ENCODE measurements around the gene USP35.
"Not testable (repeated sequence)": the region's sequence is repeated elsewhere in the genome, so short reads cannot be mapped to it uniquely, and the experiment has no call there.

USP35 gene

DNA sequence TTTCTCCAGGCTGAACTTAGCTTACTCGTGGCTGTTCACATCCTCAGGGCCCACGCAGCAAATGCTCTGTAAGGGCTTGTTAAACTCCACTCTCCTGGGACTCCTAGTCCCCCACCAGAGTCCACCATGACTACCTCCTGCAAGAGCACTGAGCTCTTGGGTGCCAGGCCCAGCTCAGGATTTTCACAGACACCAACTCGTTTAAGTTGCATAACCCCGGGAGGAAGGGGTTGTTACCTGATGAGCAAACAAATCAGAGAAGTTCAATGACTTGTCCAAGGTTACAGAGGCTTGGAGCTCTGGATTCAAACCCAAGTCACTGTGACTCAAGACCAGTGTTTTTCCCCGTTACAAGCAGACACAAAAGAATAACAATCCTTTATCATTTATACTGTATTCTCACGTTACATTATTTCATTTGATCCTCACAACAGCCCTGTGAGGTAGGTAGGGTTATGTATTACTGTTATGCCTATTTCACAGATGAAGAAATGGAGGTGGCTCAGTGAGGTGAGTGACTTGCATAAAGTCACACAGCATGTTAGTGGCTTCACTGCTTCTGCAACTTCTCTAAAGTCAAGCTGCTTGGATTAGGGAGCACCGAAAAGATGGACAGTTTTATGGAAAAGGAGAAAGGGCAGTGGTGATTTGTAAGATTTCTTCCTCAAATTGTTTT, 17.7 kb upstream of the USP35 start:
- no peak for DNase-seq (ENCODE audit: low read depth)

DNA sequence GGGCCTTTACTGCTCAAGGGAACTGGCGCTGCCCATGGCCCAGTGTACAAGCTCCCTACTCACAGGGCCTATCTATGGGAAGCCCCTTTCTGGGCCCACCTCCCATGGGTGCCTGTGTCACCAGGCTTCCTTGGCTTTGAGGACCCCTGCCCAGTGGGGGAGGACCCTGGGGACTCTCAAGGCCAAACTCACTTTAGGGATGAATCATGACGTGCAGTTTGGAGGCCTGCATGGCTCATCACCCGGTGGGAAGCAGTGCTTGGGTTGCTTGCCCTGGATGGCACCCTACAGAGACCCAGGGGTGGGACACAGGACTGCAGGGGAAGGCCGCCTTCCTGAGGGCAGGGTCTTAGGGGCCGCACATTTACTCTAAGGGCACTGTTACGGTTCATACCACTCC, 16.8 kb upstream of the USP35 start:
- DNase-seq (ENCODE audit: low read depth), result no peak

DNA sequence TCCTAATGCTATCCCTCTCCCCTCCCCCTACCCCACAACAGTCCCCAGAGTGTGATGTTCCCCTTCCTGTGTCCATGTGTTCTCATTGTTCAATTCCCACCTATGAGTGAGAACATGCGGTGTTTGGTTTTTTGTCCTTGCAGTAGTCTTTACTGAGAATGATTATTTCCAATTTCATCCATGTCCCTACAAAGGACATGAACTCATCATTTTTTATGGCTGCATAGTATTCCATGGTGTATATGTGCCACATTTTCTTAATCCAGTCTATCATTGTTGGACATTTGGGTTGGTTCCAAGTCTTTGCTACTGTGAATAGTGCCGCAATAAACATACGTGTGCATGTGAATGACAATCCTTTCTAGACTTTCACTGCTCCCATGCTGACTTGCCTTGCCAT, 12.9 kb upstream of the USP35 start:
- DNase-seq (ENCODE audit: low read depth), result not testable (repeated sequence)

DNA sequence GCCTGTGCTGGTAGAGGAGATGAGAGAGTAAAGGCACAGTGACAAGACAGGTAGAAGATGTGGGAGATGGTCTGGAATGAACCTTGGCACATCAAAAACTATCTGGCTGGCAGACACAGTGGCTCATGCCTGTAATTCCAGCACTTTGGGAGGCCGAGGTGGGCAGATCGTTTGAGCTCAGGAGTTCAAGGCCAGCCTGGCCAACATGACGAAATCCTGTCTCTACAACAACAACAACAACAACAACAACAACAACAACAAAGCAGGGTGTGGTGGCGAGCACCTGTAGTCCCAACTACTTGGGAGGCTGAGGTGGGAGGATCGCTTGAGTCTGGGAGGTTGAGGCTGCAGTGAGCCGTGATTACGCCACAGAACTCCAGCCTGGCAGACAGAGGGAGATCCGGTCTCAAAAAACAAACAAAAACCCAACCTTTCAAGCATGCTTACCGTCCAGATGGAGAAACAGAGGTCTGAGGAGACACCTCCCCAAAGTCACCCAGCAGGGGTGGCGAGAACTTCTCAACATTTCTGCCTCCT, 12.0 kb upstream of the USP35 start:
- no peak for DNase-seq (ENCODE audit: low read depth)

DNA sequence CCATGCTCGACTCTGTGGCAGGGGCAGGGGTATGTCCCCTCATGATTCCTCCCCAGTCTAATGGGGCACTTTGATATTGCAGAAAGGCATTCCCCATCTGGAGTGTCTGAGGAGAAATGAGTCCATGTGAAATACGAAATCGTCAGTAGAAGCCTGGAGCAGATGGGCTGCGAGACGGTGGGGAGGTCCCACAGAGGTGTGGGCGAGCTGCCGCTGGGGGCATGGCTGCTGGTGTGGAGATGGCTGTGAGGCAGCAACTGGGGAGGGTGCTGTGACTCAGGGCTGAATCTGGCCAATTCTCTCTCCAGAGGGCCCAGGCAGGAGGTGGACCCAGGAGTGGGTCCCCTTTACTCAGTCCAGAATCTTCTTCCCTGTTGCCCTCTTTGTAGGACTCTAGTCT, 11.5 kb upstream of the USP35 start:
- no peak for DNase-seq (ENCODE audit: low read depth)

DNA sequence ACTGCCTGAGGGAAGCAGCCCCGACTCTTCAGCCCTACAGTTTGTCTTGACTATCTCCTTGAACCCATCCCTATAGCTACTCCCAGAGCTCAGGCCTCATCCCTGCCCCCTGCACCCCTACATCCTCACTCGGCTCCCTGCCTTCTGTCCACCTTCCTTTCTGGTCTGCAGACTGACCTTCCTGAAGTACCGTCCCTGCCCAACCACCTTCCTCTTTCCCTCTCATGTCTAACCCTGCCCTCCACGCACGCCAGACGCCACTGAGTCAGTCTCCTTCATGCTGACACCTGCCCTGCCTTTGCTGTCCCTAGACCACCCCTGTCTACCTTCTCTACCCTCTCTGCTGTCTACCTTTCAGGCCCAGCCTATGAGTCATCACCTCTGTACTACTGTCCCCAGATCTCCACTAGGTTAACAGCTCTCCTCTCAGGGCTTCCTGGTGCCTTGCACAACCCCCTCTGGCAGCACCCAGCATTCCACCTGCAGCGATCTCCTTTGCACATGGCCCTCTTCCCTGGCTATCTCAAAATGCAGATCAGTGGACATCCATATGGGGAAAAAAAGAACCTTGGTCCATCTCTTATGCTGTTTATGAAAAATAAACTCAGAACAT, 9.2 kb upstream of the USP35 start:
- DNase-seq (ENCODE audit: low read depth), result no peak

DNA sequence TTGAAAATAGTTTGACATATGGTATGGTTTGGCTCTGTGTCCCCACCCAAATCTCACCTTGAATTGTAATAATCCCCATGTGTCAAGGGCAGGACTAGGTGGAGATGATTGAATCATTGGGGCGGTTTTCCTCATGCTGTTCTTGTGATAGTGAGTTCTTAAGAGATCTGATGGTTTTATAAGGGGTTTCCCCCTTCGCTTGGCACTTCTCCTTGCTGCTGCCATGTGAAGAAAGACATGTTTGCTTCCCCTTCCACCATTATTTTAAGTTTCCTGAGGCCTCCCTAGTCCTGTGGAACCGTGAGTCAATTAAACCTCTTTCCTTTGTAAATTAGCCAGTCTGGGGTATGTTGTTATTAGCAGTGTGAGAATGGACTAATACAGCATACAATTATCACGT, 8.0 kb upstream of the USP35 start:
- DNase-seq (ENCODE audit: low read depth), result no peak

DNA sequence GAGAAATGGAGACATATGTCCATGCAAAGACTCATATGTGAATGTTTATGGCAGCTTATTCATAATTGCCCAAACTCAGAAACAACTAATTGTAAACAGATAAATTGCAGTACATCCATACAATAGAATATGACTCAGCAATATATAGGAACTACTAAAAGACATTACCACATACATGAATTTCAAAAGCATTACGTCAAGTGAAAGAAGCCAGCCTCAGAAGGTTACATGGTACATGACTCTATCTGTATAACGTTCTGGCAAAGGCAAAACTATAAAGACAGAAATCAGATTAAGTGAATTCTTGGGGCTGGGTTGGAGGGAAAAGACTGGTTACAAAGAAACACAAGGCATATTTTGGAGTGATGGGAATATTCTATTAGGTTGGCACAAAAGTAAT, 7.5 kb upstream of the USP35 start:
- no peak for DNase-seq (ENCODE audit: low read depth)

DNA sequence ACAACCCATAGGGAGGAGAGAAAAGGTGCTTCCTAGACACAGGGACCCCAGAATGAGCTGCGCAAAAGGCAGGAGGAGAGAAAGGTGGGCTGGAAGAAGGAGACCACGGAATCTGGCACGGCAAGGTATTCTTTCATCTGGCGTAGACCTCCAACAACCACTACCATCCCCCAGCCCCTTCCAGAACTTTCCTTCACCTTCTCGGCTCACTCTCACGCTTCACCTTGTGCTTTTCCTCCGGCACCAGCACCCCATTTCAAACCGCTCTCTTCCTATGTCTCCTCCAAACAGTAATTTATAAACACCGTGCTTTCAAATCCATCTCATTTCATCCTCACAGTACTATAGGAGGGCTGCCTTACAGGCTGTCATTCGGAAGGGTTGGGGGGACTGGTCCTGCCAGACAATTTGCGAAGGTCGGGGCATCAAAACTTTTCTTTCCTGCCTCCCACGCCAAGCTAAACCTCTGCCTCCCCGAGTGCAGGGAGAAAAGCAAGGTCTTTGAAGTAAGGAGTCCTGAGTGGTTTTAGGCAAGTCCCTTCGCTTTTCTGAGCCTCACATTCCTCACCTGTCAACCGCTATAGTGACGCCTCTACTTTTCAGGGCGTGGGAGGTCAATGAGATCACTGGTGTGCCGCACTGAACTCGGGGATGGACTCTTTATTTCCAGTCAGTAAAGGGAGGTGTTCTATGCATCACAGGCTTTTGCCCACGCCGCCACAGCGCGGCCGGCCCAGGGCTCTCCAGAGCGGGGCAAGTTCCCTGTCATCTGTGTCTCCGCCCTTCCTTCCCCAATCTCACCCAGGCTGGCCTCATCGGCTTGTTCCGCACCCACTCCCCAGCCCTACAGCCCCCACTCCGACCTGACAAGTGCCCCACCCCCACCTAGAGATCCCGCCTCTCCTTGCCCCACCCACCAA, 1.1 kb upstream of the USP35 start:
- no peak for DNase-seq (ENCODE audit: low read depth)

DNA sequence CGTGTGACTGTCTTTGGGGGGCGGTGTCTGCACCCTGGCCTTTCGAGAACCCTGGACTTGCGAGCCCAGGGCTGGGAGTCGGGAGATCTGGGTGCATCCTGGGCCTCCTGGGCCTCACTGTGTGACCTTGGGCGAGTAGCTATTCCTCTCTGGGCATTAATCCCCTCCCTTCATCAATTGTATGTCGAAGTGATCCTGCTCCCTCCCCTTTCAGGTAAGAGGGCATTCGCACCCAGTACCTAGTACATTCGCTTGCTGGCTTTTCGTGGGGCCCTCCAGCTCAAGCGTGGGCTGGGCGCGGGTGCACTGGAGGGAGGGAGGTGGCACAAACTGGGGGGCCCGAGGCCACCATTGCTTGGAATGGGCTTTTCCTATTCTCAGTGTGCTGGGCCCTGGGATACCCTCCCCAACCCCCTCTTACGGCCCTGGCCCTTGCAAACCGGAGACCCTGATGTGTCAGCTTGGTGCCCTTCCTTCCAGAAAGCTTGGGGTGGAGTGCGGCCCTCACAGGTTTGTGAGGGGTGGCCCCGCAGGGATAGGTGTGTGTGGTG, 530 bp downstream of the USP35 start:
- no peak for DNase-seq (ENCODE audit: low read depth)

DNA sequence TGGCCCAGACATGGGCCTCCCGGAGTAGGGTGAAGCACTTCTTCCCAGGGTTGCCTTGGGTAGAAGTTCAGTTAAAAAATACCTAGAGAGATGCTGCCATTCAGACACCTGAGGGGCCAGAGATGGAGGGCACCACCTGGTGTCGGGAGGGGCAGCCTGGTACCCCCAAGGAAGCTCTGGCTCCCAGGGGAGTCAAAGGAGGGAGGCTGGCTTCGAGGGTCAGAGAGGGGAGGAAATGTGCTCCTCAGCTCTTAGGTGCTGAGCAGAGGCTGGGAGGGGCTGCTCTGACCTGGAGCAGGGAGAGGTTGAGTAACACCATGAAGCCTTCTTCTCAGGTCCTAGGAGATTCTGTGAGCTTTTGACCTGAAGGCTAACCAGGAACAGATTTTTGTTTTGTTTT, 1.1 kb downstream of the USP35 start:
- no peak for DNase-seq (ENCODE audit: low read depth)

DNA sequence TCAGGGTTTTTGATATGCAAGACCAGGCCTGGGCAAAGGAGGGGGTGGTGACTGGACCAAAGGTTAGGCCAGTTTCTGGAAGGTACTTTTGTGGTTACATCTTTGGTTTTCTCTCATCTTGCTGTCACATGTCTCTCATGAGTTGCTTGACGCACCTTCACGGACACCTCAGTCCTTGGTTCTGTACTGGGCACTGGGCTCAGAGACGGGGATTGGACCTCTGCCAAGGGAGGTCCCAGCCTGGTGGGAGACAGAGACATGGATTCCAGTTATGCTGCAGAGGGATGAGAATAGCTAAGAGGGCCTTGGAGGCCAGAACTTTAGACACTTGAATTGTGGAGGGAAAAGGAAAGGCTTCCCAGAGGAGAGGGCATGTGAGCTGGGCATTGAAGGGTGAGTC, 1.7 kb downstream of the USP35 start:
- no peak for DNase-seq (ENCODE audit: low read depth)

DNA sequence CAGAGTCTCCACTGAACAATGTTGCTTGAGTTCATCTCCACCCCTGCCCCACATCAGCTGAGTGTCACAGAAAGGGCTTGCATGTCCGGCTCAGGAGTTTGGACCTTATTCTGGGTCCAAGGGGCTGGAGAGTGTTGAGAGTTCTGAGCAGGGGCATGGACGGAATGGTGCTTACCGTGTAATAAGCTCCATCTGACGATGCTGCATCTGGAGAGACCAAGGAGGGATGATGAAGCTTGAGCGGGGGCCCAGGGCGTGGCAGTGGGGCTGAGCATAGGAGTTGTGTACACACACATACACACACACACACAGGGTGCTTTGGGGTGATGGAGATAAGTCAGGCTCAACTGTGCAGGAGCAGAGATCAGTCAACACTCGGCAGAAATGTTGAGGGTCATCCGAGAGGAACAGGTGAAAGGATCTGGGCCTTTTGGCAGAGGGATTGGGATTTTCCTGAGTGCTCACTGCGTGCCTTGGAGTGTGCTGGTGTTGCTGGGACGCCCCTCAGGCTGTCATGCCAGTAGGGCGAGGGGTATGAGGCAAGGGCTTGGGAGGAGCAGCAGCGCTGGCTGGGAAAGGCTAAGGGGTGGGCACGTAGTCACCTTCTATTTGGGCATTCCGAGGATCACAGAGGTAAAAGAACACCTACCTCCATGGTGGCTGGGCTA, 2.3 kb downstream of the USP35 start:
- no peak for DNase-seq (ENCODE audit: low read depth)

DNA sequence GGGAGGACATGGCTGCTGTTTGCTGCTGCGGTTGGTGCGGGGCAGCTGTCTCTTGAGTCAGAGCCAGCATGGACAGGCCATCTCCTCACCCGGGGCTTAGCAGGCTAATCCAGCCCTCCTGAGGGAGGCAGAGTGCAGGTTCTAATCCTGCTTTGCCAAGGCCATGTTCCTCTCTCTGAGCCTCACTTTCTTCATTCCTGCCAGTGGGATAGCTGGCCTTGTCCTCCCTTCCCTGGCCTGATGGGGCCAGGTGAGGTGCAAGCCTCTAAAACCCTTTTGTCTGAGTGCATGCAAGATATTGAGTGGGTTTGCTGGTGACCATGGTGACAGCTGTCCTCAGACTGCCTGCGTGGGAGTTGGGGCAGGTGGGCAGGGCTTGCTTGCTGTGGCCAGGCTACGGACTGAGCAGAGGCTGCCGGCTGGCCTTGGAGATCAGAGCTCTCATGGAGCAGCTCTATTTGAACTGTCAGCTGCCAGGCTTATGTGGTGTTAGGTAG, 3.6 kb downstream of the USP35 start:
- DNase-seq (ENCODE audit: low read depth), result no peak

DNA sequence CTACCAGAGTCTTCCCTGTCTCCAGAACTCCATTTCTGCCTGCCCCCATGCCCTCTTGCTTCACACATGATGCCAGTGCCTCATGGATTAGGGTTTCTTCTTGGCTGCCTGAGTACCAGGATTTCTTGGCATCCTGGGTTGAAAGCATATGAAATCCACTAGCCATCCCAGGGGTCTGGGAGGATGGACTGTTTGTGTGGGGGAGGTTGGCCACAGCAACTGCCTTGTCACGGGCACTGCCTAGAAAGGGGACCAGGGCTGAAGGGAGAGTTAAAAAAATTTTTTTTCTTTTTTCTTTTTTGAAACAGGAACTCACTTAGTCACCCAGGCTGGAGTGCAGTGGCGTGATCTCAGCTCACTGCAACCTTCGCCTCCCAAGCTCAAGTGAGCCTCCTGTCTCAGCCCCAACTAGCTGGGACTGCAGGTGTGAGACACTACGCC, 4.2 kb downstream of the USP35 start:
- no peak for DNase-seq (ENCODE audit: low read depth)

DNA sequence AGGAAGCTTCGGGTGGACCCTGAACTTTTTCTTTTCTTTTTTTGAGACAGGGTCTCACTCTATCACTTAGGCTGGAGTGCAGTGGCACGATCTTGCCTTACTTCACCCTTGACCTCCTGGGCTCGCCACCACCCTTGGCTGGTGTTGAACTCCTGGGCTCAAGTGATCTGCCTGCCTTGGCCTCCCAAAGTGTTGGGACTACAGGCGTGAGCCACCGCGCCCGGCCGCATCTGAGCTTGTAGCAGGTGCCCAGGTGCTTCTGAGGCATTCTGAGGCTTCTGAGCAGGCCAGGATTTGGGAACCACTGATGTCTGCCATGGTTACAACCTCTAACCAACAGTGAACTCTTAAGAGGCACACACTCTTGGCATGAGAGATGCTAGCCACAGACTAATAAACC, 5.1 kb downstream of the USP35 start:
- no peak for DNase-seq (ENCODE audit: low read depth)

DNA sequence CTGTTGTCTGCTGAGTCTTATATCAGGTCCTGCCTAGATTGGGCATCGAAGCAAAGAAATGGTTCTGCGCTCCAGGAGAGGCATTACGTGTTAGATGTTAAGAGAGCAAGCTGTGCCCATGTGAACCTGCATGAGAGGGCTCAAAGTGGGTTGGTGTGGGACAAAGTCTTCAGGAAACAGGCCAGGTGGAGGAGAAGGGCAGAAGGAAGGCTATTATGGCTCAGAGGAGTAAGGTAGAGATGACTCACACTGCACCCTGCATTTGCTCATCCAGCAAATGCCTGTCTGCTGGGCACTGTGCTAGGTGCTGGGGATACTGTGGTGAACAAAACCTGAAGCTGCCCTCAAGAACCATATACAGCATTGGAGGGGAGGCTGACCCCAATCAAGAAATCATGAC, 5.8 kb downstream of the USP35 start:
- DNase-seq (ENCODE audit: low read depth), result no peak

DNA sequence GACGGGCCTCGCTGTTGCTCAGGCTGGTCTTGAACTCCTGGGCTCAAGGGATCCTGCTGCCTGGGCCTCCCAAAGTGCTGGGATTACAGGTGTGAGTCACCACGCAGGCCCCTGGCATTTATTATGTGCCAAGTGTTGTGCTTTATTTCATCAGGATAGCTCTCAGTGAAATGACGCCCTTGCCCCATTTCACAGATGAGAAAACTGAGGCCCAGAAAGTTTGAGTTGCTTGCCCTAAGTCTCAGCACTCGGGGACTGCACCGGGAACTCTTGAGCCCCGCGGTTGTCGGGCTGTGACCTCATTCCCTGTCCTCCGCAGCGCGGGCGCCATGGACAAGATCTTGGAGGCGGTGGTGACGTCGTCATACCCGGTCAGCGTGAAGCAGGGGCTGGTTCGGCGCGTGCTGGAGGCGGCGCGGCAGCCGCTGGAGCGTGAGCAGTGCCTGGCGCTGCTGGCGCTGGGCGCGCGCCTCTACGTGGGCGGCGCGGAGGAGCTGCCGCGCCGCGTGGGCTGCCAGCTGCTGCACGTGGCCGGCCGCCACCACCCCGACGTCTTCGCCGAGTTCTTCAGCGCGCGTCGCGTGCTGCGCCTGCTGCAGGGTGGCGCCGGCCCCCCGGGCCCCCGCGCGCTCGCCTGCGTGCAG, 7.3 kb downstream of the USP35 start:
- DNase-seq (ENCODE audit: low read depth), result no peak

DNA sequence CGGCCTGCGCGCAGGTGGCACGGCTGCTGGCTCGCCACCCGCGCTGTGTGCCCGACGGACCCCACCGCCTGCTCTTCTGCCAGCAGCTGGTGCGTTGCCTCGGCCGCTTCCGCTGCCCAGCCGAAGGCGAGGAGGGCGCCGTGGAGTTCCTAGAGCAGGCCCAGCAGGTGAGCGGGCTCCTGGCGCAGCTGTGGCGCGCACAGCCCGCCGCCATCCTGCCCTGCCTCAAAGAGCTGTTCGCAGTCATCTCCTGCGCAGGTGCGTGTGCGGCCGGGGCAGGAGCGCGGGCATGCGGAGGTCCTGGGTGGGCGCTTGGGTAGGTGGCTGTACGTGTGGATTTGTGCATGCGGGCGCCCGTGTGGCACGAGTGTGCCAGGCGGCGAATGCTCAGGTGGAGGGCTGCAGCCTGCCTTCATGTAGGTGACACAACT, 8.0 kb downstream of the USP35 start:
- no peak for DNase-seq (ENCODE audit: low read depth)

DNA sequence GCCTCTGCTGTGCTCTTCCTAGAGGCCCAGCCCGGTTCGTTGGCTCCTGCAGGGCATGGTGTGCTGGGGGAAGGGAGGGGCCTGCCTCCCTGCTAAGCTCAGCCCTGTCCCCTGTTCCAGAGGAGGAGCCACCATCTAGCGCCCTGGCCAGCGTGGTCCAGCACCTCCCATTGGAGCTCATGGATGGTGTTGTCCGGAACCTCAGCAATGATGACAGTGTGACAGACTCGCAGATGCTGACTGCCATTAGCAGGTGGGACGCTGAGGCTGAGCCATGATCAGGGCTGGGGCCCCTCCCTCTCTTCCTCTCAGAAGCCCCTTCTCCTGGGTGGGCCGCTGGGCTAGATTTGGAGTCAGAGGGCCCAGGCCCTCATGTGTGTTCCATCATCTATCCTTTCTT, 9.1 kb downstream of the USP35 start:
- no peak for DNase-seq (ENCODE audit: low read depth)

DNA sequence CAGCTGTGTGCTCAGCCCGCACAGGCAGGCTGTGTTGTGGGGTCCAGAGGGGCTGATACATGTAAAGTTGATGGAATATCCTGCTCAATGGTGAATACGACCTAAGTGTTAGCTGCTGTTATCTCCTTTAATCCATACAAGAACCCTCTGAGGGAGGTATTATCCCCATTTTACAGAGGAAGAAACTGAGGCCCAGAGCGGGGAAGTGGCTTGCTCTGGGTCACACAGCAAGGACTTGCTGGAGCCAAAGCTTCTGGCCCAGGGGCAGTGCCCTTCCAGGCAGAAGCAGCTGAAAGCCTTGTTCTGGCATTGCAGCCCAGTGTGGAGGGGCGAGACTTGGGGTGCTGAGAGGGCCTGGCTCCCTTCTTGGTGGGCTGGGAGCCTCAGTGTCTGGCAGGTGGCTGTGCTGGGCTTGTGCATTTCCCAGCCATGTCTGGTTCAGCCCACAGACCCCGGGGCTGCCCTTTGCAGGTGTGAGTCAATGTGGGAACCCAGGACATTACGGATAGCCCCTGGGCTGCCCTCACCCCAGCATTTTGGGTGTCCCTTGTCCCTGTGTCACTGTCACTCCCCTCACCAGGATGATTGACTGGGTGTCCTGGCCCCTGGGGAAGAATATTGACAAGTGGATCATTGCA, 10.4 kb downstream of the USP35 start:
- DNase-seq (ENCODE audit: low read depth), result no peak

Data from activated T-cell treated with anti-CD3 and anti-CD28 coated beads for 1 hour (primary cell).